Gastrocnemius medialis (tissue), 4 donors: ENCODE data around the gene BRWD1. TPM values are rescaled to one million over a fixed set of nuclear protein-coding genes. Genes with fewer than 3 reads are reported as not detected.
A peak's percentile ranks its signal among the peaks of the same experiment; 100 is the strongest.

Experiments
- ATAC-seq, 2 donors: fragments of 150-250 bp; one replicate each; pipeline ENCODE4 v1.9.1; 2016
- DNase-seq, 2 donors: peaks; one replicate each; pipeline ENCODE4 v3.0.0-alpha.2; 2019
- H3K27ac ChIP-seq, 4 donors: fragments of 200-600 bp; sonication (generic); 1 replicate in 1 of 4; 2 replicates in 3 of 4; pipeline ENCODE4 v1.5.1; 2016 to 2018; ENCODE audit warnings: mild to moderate bottlenecking in 2 of 4, moderate library complexity in 1 of 4
- H3K27me3 ChIP-seq, 3 donors: fragments of 200-600 bp; sonication (generic) in 2 of 3; 1 replicate in 1 of 3; 2 replicates in 2 of 3; pipeline versions ENCODE4 v1.5.1 to v1.6.0; 2016 to 2019; ENCODE audit warnings: mild to moderate bottlenecking in 1 of 3, moderate library complexity in 1 of 3
- H3K36me3 ChIP-seq, 2 donors: fragments of 200-600 bp; sonication (generic) in 1 of 2; one replicate each; pipeline ENCODE4 v1.5.1; 2017 to 2018
- H3K4me1 ChIP-seq, 2 donors: fragments of 200-600 bp; sonication (generic) in 1 of 2; one replicate each; pipeline ENCODE4 v1.5.1; 2016 to 2017; ENCODE audit warnings: mild to moderate bottlenecking in 2 of 2
- H3K4me3 ChIP-seq, 4 donors: fragments of 200-600 bp; sonication (generic) in 3 of 4; 1 replicate in 1 of 4; 2 replicates in 3 of 4; pipeline ENCODE4 v1.5.1; 2016 to 2019; ENCODE audit warnings: mild to moderate bottlenecking in 2 of 4
- H3K9me3 ChIP-seq, 3 donors: fragments of 200-600 bp; sonication (generic) in 2 of 3; 1 replicate in 1 of 3; 2 replicates in 2 of 3; pipeline ENCODE4 v1.5.1; 2016 to 2019
- POLR2A ChIP-seq, 2 donors: fragments of 450-650 bp; IDR thresholded peaks; one replicate each; pipeline ENCODE4 v1.6.1; 2017; ENCODE audit warnings: antibody characterized with exemption in 2 of 2, mild to moderate bottlenecking in 2 of 2, moderate library complexity in 2 of 2
- in situ Hi-C, 4 donors: fragments of 200-750 bp; cut with MboI; loops; one replicate each; pipeline versions ENCODE4 v1.15.0 to v1.8.0; 2017; ENCODE audit warnings: low sequenced_read_pairs in 4 of 4
- intact Hi-C: fragments of 100-400 bp; cut with DNase I; formaldehyde crosslinking; loops from one replicate; pipeline ENCODE4 v1.15.1; 2023; ENCODE audit warnings: low total_unique reads
- total RNA-seq, 4 donors: library from RNA; depleted of rRNA; stranded (reverse); fragments of >200 nt; gene quantifications; one replicate each; pipeline versions ENCODE4 v1.1.0 to v1.2.3, GENCODE V29; 2016
- TF ChIP-seq, protein P1 (sequence below), 5 experiments: fragments of 450-650 bp in 3 of 5; fragments of 200-600 bp in 2 of 5; sonication (generic) in 2 of 5; IDR thresholded peaks in 4 of 5; conservative IDR thresholded peaks in 1 of 5; 1 replicate in 4 of 5; 2 replicates in 1 of 5; pipeline ENCODE4 v1.5.1; 2016 to 2019; ENCODE audit warnings: antibody characterized with exemption in 5 of 5, mild to moderate bottlenecking in 3 of 5, moderate library complexity in 3 of 5

Gene BRWD1
- total RNA-seq, 4 donors from 2014 or later = 42.2 to 65.7 (median 50.4) TPM

DNA sequence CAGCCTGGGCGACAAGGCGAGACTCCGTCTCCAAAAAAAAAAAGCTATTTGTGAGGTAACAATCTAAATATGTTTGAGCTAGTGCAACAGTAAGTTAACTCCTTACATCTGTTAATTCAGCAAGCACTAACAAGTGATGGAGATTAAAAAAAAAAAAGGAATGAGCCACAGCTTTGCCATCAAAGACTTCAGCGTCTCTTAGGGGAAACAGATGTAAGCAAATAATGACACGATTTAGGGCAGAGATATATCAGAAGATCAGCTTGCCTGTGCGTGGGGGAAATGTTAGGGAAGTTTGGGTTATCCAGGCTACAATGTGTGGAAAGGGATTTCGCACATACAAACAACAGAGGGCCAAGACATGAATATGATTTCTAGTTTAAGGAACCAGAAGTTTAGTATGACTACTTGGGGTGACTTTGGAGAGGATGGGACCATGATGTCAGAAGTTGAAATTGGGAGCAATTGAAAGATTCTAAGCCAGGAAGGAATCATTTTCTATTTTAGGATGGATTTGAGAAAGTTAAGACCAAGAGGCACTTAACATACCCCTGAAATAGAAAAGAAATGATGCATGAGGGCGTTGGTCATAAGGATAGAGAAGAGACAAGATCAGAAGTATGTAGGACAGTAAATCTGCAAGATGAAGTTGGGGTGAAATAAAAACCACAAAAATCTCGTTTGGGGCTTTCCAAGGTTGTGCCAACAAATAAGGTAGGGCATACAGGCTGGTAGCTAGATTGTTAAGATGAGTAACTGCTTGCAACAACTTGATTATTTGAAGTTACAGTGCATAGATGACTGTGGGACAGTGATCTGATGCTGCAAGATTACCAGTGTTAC, 2.4 kb upstream of the BRWD1 start:
- in situ Hi-C loops = loop anchor here in 3 of 4 donors (5.0 to 10.0 kb wide), 2 partner anchors 69 to 71 kb away; a partner anchor contains a TSS
- ATAC-seq (no peak), DNase-seq (no peak)
- TF ChIP-seq POLR2A (IDR thresholded peaks at IDR 0.05) = no peak
- TF ChIP-seq, protein P1, sequence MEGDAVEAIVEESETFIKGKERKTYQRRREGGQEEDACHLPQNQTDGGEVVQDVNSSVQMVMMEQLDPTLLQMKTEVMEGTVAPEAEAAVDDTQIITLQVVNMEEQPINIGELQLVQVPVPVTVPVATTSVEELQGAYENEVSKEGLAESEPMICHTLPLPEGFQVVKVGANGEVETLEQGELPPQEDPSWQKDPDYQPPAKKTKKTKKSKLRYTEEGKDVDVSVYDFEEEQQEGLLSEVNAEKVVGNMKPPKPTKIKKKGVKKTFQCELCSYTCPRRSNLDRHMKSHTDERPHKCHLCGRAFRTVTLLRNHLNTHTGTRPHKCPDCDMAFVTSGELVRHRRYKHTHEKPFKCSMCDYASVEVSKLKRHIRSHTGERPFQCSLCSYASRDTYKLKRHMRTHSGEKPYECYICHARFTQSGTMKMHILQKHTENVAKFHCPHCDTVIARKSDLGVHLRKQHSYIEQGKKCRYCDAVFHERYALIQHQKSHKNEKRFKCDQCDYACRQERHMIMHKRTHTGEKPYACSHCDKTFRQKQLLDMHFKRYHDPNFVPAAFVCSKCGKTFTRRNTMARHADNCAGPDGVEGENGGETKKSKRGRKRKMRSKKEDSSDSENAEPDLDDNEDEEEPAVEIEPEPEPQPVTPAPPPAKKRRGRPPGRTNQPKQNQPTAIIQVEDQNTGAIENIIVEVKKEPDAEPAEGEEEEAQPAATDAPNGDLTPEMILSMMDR (IDR thresholded peaks at IDR 0.05 in 4 of 5, conservative IDR thresholded peaks at IDR 0.05 in 1 of 5) = no peak
- intact Hi-C loops = no loop called here
- no peak overlapping the region for H3K4me3 ChIP-seq
- H3K4me1 ChIP-seq = peaks cover 15 to 22% of the 10 kb centered on the region in 2 donors
- no peaks in the 10 kb centered on the region for H3K36me3 ChIP-seq
- no peaks in the 10 kb centered on the region for H3K9me3 ChIP-seq
- H3K27me3 ChIP-seq = no peaks in the 10 kb centered on the region
- no peak overlapping the region for H3K27ac ChIP-seq

DNA sequence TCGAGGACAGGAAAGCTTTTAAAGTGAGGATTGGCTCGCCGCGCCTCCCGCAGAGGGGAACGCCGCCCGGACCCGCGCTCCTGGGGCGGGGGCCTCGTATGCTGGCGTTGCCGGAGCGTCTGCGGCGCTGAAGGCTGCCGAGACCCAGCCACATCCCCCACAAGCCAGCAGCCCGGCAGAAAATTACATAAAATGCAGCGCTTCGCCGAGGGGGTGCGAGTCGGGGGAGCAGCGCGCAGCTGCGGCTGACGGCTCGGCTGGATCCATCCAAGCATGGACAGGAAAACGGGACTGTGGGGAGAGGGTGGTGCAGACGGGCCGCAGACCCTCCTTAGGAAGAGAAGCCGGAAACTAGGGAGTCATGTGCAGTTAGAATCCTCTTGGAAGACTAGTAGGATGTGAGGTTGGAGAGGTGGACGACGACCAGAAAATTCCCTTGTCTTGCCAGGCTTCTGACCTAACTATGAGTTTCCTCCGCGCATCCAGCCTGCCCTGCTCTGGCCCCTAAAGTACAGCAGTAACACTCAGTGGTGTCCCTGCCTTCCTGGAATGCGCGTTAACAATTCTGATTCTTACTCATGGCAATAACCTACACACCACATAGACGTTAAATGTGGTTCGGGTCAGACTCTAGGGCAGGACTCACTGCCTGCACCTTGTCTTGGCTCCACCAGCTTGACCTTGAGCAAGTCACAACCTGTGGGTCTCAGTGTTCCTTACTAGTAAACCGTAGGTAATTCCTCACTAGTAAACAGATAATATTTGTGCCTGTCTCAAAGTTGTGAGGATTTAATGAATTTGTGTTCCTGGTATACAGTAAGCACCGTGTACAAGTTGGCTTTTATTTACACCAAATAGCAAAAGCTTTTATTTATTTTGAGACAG, 953 bp upstream of the BRWD1 start:
- TF ChIP-seq, protein P1 (IDR thresholded peaks at IDR 0.05 in 4 of 5, conservative IDR thresholded peaks at IDR 0.05 in 1 of 5) = peak in 2 of 5 experiments; percentile 7 to 9
- no peak for TF ChIP-seq POLR2A (IDR thresholded peaks at IDR 0.05)
- peak overlapping the region; percentile 87 to 99 (median 96) for H3K4me3 ChIP-seq
- no peaks in the 10 kb centered on the region for H3K9me3 ChIP-seq
- ATAC-seq (peak; percentile 16 to 22), DNase-seq (peak; percentile 10 to 23)
- peaks cover 0 to 7% of the 10 kb centered on the region in 2 donors for H3K36me3 ChIP-seq
- peaks cover 15 to 19% of the 10 kb centered on the region in 2 donors for H3K4me1 ChIP-seq
- H3K27me3 ChIP-seq = no peaks in the 10 kb centered on the region
- in situ Hi-C loops (loop anchor here in 3 of 4 donors (5.0 to 10.0 kb wide), 2 partner anchors 70 to 73 kb away; a partner anchor contains a TSS), intact Hi-C loops (loop anchor here (5.0 kb wide), 2 partner anchors 138 to 507 kb away; partner anchors contain the start of genes ETS2 and SH3BGR)
- peak overlapping the region; percentile 91 to 99 (median 98) for H3K27ac ChIP-seq

DNA sequence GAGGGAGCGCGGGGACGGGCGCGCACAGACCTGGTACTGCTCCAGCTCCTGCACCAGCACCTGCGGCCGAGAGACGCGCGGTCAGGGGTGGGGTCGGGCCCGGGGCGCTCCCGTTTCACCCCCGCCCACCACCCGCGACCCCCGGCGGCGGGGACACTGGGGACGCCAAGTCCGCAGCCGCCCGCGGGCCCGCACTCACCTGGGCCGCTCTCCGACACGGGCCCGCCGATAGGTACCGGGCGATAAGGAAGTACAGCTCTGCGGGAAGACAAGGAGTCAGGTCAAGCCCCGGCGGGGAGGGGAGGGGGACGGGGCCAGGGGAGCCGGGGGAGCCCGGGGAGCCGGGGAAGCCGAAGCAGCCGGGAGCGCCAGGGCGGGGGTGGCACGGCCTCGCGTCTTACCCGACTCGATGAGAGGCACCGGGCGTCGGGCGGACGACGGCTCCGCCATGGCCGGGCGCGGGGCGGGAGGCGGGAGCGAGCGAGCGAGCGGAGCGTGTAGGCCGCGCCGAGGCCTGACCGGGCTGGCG, 326 bp downstream of the BRWD1 start:
- Histone ChIP-seq H3K27ac (peak overlapping the region; percentile 91 to 99 (median 98)), H3K36me3 (peaks cover 0 to 7% of the 10 kb centered on the region in 2 donors), H3K4me3 (peak overlapping the region; percentile 87 to 99 (median 96)), H3K9me3 (no peaks in the 10 kb centered on the region), H3K27me3 (no peaks in the 10 kb centered on the region), H3K4me1 (peaks cover 14 to 15% of the 10 kb centered on the region in 2 donors)
- in situ Hi-C loops (loop anchor here in 2 of 4 donors (10.0 kb wide), 1 partner anchor 72 kb away; a partner anchor contains a TSS), intact Hi-C loops (loop anchor here (1.0 to 5.0 kb wide), 5 partner anchors 35 to 506 kb away; partner anchors contain the start of genes ETS2 and SH3BGR)
- DNase-seq (peak; percentile 19 to 40), ATAC-seq (peak; percentile 19 to 32)
- no peak for TF ChIP-seq POLR2A (IDR thresholded peaks at IDR 0.05)
- TF ChIP-seq, protein P1 (IDR thresholded peaks at IDR 0.05 in 4 of 5, conservative IDR thresholded peaks at IDR 0.05 in 1 of 5) = no peak
